ENCODE data around the gene PITRM1. TPM values are rescaled to one million over a fixed set of nuclear protein-coding genes. Genes with fewer than 3 reads are reported as not detected.

Gene PITRM1
- total RNA-seq, 1 donor from 2014 or later, result 60.3 TPM

DNA sequence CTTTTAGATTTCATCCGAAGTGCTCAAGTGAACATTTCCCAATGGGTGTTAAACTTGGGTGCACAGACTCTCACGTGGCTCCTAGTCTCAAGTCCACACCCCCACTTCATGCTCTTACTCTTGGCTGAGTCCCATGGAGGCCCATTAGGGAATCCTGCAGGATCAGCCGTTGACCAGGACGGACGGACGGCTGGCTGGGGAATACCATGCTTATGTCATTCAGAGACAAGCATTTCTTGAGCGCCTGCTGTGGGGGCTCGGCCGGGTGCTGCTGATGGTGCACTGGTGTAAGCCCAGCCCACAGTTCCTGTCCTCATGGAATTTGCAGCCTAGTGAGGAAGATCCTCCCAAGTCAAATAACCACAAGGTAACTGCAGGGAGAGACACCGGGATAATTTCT lies 44.7 kb downstream of the PITRM1 start:
- TF ChIP-seq, protein P1, sequence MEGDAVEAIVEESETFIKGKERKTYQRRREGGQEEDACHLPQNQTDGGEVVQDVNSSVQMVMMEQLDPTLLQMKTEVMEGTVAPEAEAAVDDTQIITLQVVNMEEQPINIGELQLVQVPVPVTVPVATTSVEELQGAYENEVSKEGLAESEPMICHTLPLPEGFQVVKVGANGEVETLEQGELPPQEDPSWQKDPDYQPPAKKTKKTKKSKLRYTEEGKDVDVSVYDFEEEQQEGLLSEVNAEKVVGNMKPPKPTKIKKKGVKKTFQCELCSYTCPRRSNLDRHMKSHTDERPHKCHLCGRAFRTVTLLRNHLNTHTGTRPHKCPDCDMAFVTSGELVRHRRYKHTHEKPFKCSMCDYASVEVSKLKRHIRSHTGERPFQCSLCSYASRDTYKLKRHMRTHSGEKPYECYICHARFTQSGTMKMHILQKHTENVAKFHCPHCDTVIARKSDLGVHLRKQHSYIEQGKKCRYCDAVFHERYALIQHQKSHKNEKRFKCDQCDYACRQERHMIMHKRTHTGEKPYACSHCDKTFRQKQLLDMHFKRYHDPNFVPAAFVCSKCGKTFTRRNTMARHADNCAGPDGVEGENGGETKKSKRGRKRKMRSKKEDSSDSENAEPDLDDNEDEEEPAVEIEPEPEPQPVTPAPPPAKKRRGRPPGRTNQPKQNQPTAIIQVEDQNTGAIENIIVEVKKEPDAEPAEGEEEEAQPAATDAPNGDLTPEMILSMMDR (IDR thresholded peaks at IDR 0.05; ENCODE audit: unreplicated experiment), result no peak
- Mint-ChIP-seq H3K36me3 (ENCODE audit: low read depth, unreplicated experiment) (peaks cover 22% of the 10 kb centered on the region), H3K4me1 (ENCODE audit: unreplicated experiment) (peaks cover 9% of the 10 kb centered on the region), H3K27me3 (ENCODE audit: unreplicated experiment) (peaks cover 8% of the 10 kb centered on the region), H3K9me3 (ENCODE audit: unreplicated experiment) (no peaks in the 10 kb centered on the region), H3K27ac (ENCODE audit: unreplicated experiment) (peak overlapping the region; percentile 30), H3K4me3 (ENCODE audit: unreplicated experiment) (no peak overlapping the region)
- DNase-seq (ENCODE audit: low spot score), result no peak

DNA sequence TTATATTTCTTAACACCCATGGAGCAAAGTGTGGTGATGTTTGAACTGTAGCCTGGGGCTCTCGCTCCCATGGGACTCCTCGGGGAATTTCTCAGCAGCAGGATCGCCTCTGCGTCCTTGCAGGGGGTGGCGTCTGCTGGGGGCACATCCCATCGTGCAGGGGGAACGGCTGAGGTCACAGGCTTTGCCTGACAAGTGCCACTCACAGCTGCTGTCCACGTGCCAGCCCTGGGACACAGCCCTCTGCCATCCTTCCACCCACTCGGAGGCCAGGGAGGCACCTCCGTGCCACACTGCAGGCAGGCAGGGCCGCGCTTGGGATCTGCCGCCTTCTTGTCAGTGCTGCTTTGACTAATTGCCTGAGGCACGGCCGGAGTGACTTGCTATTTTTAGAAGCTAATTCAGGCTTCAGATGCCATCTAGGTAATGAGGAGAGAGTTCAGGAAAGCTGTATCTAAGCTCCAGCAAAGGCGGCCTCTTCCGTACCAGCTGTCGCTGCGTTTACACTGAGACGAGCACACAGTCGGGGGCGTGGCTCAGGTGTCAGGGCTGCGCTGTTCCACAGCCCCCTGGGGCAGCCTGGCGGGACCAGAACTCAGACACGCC lies 45.7 kb downstream of the PITRM1 start:
- Mint-ChIP-seq H3K27ac (ENCODE audit: unreplicated experiment) (no peak overlapping the region), H3K4me3 (ENCODE audit: unreplicated experiment) (no peak overlapping the region), H3K9me3 (ENCODE audit: unreplicated experiment) (no peaks in the 10 kb centered on the region), H3K36me3 (ENCODE audit: low read depth, unreplicated experiment) (peaks cover 23% of the 10 kb centered on the region), H3K27me3 (ENCODE audit: unreplicated experiment) (peaks cover 11% of the 10 kb centered on the region), H3K4me1 (ENCODE audit: unreplicated experiment) (peaks cover 9% of the 10 kb centered on the region)
- DNase-seq (ENCODE audit: low spot score), result no peak
- TF ChIP-seq, protein P1 (IDR thresholded peaks at IDR 0.05; ENCODE audit: unreplicated experiment), result no peak

- Mint-ChIP-seq H3K36me3 (ENCODE audit: low read depth, unreplicated experiment) (peaks cover 23% of the 10 kb centered on the region), H3K27me3 (ENCODE audit: unreplicated experiment) (peaks cover 11% of the 10 kb centered on the region), H3K4me1 (ENCODE audit: unreplicated experiment) (peaks cover 9% of the 10 kb centered on the region), H3K27ac (ENCODE audit: unreplicated experiment) (no peak overlapping the region), H3K9me3 (ENCODE audit: unreplicated experiment) (no peaks in the 10 kb centered on the region), H3K4me3 (ENCODE audit: unreplicated experiment) (no peak overlapping the region)
- DNase-seq (ENCODE audit: low spot score), result no peak
- TF ChIP-seq, protein P1 (IDR thresholded peaks at IDR 0.05; ENCODE audit: unreplicated experiment), result no peak
Observed at GRCh38 chr10:3126249-3126648, 46.3 kb downstream of the PITRM1 start.

GRCh38 chr10:3125527-3126170 lies 46.9 kb downstream of the PITRM1 start:
- Mint-ChIP-seq H3K4me3 (ENCODE audit: unreplicated experiment) (no peak overlapping the region), H3K36me3 (ENCODE audit: low read depth, unreplicated experiment) (peaks cover 23% of the 10 kb centered on the region), H3K27ac (ENCODE audit: unreplicated experiment) (no peak overlapping the region), H3K9me3 (ENCODE audit: unreplicated experiment) (no peaks in the 10 kb centered on the region), H3K4me1 (ENCODE audit: unreplicated experiment) (peaks cover 9% of the 10 kb centered on the region), H3K27me3 (ENCODE audit: unreplicated experiment) (peaks cover 11% of the 10 kb centered on the region)
- DNase-seq (ENCODE audit: low spot score), result no peak
- TF ChIP-seq, protein P1 (IDR thresholded peaks at IDR 0.05; ENCODE audit: unreplicated experiment), result no peak
